HS-27A (cell line): ENCODE data around the gene BDKRB1.
A peak's percentile ranks its signal among the peaks of the same experiment; 100 is the strongest.
"Not testable (repeated sequence)": the region's sequence is repeated elsewhere in the genome, so short reads cannot be mapped to it uniquely, and the experiment has no call there.

ENCODE experiments used
- DNase-seq: peaks from one replicate; pipeline ENCODE4 v3.0.0-alpha.2; 2012; ENCODE audit warnings: low read depth, missing footprints

BDKRB1 gene

GRCh38 chr14:96233661-96234060 lies 22.3 kb upstream of the BDKRB1 start:
- DNase-seq, result no peak

- DNase-seq, result no peak
Observed at GRCh38 chr14:96235426-96235825, 20.6 kb upstream of the BDKRB1 start.

- DNase-seq, result no peak
Observed at GRCh38 chr14:96237641-96238040, 18.4 kb upstream of the BDKRB1 start.

GRCh38 chr14:96238676-96239265 lies 17.2 kb upstream of the BDKRB1 start:
- no peak for DNase-seq

GRCh38 chr14:96239711-96240141 lies 16.3 kb upstream of the BDKRB1 start:
- DNase-seq, result no peak

GRCh38 chr14:96240641-96241040 lies 15.4 kb upstream of the BDKRB1 start:
- DNase-seq, result no peak

GRCh38 chr14:96242126-96242525 lies 13.9 kb upstream of the BDKRB1 start:
- no peak for DNase-seq

- DNase-seq, result no peak
Observed at GRCh38 chr14:96243785-96244184, 12.2 kb upstream of the BDKRB1 start.

GRCh38 chr14:96245074-96245473 lies 10.9 kb upstream of the BDKRB1 start:
- not testable (repeated sequence) for DNase-seq

GRCh38 chr14:96245710-96246538 lies 10.1 kb upstream of the BDKRB1 start:
- DNase-seq, result no peak

GRCh38 chr14:96246539-96246847 lies 9.5 kb upstream of the BDKRB1 start:
- peak; percentile 91 for DNase-seq

- no peak for DNase-seq
Observed at GRCh38 chr14:96247031-96247430, 9.0 kb upstream of the BDKRB1 start.

GRCh38 chr14:96249029-96249428 lies 7.0 kb upstream of the BDKRB1 start:
- no peak for DNase-seq

GRCh38 chr14:96250485-96250884 lies 5.5 kb upstream of the BDKRB1 start:
- DNase-seq, result no peak

- DNase-seq, result no peak
Observed at GRCh38 chr14:96251656-96252155, 4.3 kb upstream of the BDKRB1 start.

- DNase-seq, result no peak
Observed at GRCh38 chr14:96252323-96252998, 3.5 kb upstream of the BDKRB1 start.

- peak; percentile 91 for DNase-seq
Observed at GRCh38 chr14:96252999-96253539, 2.9 kb upstream of the BDKRB1 start.

GRCh38 chr14:96254687-96255086 lies 1.3 kb upstream of the BDKRB1 start:
- no peak for DNase-seq

GRCh38 chr14:96256407-96256806 lies 397 bp downstream of the BDKRB1 start:
- DNase-seq, result no peak

GRCh38 chr14:96257056-96257455 lies 1.0 kb downstream of the BDKRB1 start:
- no peak for DNase-seq

GRCh38 chr14:96257900-96258299 lies 1.9 kb downstream of the BDKRB1 start:
- no peak for DNase-seq

GRCh38 chr14:96260341-96260821 lies 4.4 kb downstream of the BDKRB1 start:
- no peak for DNase-seq

GRCh38 chr14:96261053-96261452 lies 5.0 kb downstream of the BDKRB1 start:
- DNase-seq, result no peak
